DMS53 treated with DMSO at 0.1 percent for 48 hours (cell line): ENCODE data around the gene ZNF620.
"Not testable (repeated sequence)": the region's sequence is repeated elsewhere in the genome, so short reads cannot be mapped to it uniquely, and the experiment has no call there.

Source experiments
- DNase-seq: peaks from one replicate; lab custom pipeline; 2025; ENCODE audit not compliant: unreplicated experiment; lab: John Stamatoyannopoulos, UW

Gene ZNF620

DNA sequence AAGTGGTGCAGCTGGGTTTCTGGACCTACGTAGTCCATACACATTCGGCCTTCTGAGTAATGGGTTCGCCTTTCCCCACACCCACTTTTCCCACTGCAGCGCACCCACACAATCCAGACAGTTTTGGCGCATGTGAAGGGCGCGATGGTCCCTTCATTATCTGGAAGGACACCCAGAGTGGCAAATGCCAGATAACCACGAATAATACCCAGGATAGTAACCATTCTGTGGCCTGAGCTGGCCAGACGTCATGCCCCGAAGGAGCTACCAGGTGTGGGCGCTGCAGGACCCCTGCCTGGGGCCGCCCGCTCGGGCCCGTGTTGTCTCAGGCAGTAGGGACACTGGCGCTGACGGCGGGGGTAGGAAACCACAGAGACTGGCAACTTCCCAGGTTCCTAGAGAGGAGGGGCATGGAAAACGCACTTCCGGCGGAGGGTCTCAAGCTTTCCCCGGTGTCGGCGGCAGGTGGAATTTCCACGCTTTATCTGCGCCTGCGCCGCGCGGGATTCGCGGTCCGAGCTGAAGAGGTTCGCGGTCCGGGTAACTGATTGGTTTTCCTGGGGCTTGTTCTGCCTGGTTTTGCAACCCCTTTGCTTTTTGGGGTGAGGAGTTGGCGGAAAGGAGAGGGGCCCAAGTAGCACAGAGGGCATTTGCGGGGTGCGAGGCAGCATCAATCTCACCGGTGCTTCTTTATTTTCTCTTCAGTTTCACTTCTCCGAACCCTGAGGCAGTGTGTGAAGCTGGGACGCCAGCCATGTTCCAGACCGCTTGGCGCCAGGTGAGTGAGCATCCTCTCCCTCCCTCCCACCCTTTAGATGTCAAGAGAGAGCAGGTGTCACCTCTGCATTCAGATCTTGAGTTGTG lies at the start of gene ZNF620:
ZNF620 (plus strand) TSS at position 441 of the 864 bp plus-strand sequence; CDS start at position 755, 314 bp downstream.
- DNase-seq = peak; percentile 60

DNA sequence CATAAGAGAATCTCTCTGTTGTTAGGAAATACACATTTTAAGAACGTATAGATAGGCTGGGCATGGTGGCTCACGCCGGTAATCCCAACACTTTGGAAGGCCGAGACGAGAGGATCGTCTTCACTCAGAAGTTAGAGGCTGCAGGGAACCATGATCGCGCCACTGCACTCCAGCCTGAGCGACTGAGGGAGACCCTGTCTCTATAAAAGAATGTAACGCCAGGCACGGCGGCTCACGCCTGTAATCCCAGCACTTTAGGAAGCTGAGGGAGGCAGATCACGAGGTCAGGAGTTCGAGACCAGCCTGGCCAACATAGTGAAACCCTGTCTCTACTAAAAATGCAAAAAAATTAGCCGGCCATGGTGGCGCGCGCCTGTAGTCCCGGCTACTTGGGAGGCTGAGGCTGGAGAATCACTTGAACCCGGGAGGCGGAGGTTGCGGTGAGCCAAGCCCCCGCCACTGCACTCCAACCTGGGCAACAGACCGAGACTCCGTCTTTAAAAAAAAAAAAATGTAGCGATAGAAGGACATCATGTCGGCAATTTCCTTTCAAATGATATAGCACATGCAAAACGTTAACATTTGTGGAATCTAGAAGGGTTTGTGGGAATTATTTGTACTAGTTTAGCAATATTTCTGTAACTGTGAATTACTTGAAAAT lies 49.4 kb upstream of the ZNF620 start:
- no peak for DNase-seq

GRCh38 chr3:40456940-40457823 lies 48.7 kb upstream of the ZNF620 start, which contains the start of gene RPL14:
Gene RPL14, plus strand, starts transcription at chr3:40457339. Its CDS starts 133 bp downstream, at chr3:40457472.
- peak; percentile 34 for DNase-seq

DNA sequence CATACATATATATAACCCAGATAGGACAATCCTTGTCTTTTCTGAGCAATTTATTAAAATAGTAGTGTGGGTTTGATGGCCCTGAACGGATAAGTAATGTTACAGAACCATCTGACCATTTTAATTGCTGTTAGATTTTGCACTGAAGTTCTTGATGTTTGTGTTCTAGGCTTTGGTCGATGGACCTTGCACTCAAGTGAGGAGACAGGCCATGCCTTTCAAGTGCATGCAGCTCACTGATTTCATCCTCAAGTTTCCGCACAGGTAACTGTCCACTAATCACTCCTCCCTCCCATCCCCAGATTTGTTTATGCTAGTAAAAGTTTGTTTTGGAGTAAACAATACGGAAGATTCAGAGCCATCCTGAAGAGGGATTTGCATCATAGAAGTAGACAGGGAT lies 47.4 kb upstream of the ZNF620 start:
- DNase-seq = no peak

GRCh38 chr3:40460481-40460880 lies 45.4 kb upstream of the ZNF620 start:
- not testable (repeated sequence) for DNase-seq

DNA sequence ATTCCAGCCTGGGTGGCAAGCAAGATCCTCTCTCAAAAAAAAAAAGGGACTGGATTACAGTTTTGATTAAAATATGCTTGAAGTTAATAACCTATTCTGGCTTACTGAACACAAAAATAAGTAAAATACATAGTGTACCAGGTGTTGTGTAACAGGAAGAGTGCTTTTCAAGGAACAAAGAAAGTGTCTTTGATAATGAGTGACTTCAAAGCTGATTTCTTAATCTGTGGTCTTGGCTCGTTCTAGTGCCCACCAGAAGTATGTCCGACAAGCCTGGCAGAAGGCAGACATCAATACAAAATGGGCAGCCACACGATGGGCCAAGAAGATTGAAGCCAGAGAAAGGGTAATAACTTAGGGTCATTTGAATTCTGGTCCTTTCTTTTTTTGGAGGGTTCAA lies 44.7 kb upstream of the ZNF620 start:
- DNase-seq = no peak

GRCh38 chr3:40462838-40463237 lies 43.0 kb upstream of the ZNF620 start:
- DNase-seq = not testable (repeated sequence)

DNA sequence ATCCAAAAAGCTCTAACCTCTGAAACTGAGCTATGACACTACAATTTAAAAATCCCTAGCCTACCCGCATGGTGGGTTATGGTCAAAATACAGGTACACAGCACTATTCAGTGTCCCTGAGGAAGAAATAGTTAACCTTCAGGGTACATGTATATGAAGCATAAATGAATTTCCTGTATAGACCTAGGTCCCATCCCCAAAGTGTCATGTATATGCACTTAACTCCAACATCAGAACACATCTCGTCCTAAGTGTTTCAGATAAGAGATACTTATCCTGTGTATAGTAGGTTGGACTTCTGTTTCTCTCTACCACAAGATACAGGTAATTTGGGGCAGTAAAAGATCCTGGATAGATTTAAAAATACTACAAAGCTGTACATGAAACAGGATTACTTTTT lies 42.3 kb upstream of the ZNF620 start:
- no peak for DNase-seq

DNA sequence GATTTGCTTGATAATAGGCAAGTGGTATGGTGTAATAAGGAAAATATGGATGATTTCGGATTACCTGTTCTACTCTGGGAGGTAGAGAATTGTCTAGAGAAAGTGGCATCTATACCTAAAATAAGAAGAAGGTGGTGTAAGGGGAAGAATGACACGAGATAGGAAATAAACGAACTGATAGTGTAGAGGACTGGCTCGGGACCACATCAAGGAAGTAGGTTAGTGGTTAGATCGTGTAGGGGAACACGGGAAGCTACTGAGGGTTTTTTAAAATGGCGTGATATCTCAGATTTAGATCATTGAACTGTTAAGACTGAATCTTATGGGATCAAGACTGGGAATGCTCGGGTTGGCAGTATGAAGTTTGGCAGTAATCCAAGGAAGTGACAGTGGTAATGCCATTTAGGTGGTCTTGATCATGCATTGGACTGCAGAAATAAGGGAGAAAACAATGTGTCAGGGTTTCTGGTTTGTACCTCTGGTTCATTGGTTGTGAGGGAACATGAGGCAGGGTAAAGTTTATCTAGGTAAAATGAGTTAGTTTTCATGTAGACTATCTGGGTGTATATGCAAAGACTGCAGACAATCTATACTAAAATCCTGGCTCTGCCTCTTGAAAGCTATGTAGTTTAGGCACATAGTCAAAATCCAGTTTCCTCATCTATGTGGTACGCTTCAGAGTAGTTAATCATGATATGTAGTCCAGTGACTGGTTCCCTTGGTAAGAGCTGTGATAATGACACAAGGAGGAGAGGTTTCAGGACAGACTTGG lies 41.3 kb upstream of the ZNF620 start:
- no peak for DNase-seq

DNA sequence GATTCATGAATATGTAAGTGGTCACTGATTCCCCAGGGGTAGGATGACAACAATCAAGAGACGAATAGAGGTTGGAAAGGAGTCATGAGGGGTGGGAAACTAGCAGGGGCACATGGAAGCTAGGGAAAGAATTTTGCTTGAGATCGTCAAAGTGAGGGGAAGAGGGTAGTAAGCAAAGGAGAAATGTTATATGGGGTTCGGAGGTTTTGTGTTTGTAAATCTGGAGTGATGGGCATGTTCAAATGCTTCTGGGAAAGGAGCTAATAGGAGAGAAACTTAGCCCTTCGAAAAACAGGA lies 40.8 kb upstream of the ZNF620 start:
- DNase-seq = no peak

DNA sequence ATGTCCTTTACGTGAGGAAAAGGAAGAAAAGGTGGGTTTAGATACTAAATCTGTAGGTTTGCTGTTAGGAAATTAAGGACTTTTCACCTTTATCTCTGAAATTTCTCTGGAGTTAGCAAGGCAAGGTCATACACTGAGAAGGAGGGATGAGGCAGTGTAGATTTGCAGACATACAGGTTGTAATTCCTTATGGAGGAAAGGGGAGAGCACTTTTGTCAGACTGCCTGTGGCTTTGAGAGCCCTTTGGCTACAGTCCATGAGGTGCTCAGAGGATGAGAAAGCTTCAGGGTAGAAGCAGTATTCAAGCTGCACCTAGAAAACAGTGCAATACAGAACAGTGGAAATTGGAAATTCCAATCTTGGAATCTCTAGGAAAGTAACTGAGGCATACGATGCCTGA lies 40.4 kb upstream of the ZNF620 start:
- no peak for DNase-seq

DNA sequence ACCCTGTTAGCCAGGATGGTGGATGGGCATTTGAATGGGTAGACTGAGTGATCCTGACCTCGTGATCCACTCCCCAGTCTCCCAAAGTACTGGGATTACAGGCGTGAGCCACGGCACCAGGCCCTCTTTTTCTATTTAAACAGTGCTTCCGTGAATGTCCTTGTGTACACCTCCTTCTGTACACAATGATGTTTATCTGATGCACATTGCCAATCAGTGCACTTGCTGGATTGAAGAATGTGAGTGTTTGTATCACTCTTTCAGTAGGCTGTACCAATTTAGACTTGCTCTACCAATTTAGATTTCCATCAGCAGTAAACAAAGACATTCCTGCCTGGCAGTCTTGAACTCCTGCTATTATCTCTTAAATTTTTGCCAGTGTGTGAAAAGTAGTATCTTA lies 37.8 kb upstream of the ZNF620 start:
- peak; percentile 24 for DNase-seq

DNA sequence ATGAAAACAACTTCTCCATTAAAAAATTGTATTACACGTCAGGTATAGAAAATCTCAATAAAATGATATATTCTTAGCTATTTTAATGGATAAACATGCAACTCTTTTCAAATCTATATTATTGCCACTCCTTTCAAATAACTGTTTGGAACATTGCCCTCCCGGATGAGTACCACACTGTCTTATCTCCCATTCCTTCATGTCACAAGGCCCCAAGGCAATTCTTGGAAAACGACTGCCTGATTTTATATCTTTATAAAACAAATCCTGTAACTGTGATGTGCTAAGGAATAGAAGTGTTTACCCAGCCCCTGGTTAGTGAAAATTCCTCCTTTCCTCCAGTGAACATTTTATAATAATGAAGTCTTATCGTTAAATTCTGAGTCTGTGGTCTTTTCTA lies 35.1 kb upstream of the ZNF620 start:
- DNase-seq = no peak

DNA sequence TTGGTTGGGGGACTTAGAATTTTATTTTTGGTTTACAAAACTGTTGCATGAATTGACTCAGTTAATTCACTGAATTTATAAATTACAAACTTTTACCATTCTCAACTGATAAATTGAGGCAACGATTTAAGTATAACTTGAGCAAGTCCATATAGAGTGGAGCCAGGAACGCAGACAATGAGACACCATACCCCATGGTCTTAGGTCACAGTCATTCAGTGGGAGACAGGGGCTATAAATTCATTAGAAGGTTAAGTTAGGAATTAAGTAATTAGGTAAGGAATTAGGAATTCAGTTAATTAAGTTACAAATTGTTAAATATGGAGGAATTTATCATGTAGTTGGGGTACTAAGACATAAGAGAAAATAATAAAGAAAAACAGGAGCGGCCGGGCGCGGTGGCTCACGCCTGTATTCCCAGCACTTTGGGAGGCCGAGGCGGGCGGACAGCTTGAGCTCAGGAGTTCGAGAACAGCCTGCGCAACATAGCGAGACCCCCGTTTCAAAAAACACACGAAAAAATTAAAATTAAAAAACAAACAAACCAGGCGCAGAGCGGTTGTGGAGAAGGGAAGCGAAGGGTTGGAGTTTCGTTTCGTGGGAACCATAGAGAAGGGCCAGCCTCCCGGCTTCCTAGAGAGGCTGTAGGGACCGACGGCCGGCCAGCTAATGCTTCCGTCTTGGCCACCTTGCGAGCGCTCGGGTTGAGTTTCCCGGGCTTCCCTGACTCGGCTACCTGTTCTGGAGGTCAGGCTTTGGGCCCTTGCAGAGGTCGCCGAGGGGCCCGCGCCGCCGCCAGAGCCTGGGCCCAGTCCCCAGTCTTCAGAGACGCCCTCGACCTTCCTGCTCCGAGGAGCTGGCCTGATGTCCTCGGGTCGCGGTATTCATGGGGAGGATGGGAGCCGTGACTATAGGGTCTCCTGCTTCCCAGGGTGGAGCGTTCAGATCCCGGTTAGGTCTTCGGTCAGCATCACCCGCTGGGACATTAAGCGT lies 29.1 kb upstream of the ZNF620 start, which contains the start of gene ZNF619:
ZNF619 (plus strand) TSS at position 645 of the 993 bp plus-strand sequence. CDS start 858 bp downstream, outside the sequence.
- peak; percentile 8 for DNase-seq

- no peak for DNase-seq
Observed at GRCh38 chr3:40477666-40478065, 28.2 kb upstream of the ZNF620 start.

- no peak for DNase-seq
Observed at GRCh38 chr3:40487172-40487571, 18.7 kb upstream of the ZNF620 start.

DNA sequence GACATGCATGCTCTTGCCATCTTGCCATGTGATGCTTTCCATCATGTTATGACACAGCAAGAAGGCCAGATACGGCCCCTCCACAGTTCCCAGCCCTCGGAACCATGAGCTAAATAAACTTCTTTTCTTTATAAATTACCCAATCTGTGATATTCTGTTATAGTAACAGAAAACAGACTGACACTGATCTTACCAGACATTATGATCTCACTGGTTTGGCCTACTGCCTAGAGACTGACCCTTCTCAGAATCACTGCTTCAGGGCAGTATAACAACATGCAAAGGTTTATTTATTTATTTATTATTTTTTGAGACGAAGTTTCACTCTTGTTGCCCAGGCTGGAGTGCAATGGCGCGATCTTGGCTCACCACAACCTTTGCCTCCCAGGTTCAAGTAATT lies 14.9 kb upstream of the ZNF620 start:
- DNase-seq = no peak

- no peak for DNase-seq
Observed at GRCh38 chr3:40494698-40495097, 11.1 kb upstream of the ZNF620 start.

- DNase-seq = no peak
Observed at GRCh38 chr3:40497288-40497687, 8.6 kb upstream of the ZNF620 start.
